ENCODE data around the gene CD19.
"Not testable (repeated sequence)": the region's sequence is repeated elsewhere in the genome, so short reads cannot be mapped to it uniquely, and the experiment has no call there.

The CD19 gene

GRCh38 chr16:28931801-28932225 is at the start of gene CD19:
CD19 (plus strand) TSS chr16:28931971; CDS start chr16:28932001, 30 bp downstream.
- no peaks in the 10 kb centered on the region for H3K36me3 ChIP-seq (ENCODE audit: control insufficient read depth, insufficient read depth, low read length)
- H3K4me1 ChIP-seq (ENCODE audit: control insufficient read depth, insufficient read depth, low read length) = peaks cover 4% of the 10 kb centered on the region; the same call in 1 of the 2 replicates
- H3K9me3 ChIP-seq (ENCODE audit: control insufficient read depth, insufficient read depth, low read length) = no peaks in the 10 kb centered on the region
- H3K27ac ChIP-seq (ENCODE audit: low read depth, low read length) = no peak within 1 kb of the TSS
- no peak within 1 kb of the TSS for H3K9ac ChIP-seq (ENCODE audit: low read depth, low read length)
- no peak within 1 kb of the TSS for H3K4me3 ChIP-seq (ENCODE audit: low read depth, low read length)
- no peaks in the 10 kb centered on the region for H3K27me3 ChIP-seq (ENCODE audit: control insufficient read depth, insufficient read depth, low read length)

DNA sequence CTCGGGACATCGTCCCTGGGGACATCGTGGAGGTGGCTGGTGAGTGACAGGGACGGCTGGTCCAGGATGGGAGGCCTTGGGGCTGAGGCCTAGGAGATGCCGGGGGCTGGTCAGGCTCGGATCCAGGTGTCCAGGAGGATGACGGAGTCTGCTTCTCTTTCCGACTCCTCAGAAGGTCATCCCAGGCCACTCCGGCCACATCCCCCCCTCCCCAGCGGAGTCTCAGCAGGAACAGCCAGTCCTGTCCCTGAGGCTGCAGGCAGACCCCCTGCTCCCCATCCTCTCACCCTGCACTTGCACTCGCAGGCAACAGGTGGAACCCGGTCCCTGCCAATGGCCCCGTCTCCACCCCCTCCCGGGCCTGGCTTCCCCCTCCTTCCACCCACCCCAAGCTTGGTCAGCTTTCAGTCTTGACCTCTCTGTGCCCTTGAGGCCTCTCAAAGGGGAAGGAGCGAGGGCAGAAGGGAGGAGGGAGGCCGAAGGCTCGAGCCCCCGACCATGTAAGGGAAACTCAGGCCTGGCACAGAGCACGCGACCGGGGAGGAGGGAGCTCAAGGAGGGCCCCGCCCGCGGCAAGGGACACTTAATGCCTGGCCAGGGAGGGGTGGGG is 49.1 kb upstream of the CD19 start:
- Histone ChIP-seq H3K9ac (ENCODE audit: low read depth, low read length) (peak overlapping the region; percentile 31; the same call in 1 of the 2 replicates), H3K36me3 (ENCODE audit: control insufficient read depth, insufficient read depth, low read length) (no peaks in the 10 kb centered on the region), H3K27me3 (ENCODE audit: control insufficient read depth, insufficient read depth, low read length) (peaks cover 7% of the 10 kb centered on the region), H3K4me1 (ENCODE audit: control insufficient read depth, insufficient read depth, low read length) (peaks cover 17% of the 10 kb centered on the region), H3K4me3 (ENCODE audit: low read depth, low read length) (no peak overlapping the region), H3K9me3 (ENCODE audit: control insufficient read depth, insufficient read depth, low read length) (no peaks in the 10 kb centered on the region), H3K27ac (ENCODE audit: low read depth, low read length) (no peak overlapping the region)

DNA sequence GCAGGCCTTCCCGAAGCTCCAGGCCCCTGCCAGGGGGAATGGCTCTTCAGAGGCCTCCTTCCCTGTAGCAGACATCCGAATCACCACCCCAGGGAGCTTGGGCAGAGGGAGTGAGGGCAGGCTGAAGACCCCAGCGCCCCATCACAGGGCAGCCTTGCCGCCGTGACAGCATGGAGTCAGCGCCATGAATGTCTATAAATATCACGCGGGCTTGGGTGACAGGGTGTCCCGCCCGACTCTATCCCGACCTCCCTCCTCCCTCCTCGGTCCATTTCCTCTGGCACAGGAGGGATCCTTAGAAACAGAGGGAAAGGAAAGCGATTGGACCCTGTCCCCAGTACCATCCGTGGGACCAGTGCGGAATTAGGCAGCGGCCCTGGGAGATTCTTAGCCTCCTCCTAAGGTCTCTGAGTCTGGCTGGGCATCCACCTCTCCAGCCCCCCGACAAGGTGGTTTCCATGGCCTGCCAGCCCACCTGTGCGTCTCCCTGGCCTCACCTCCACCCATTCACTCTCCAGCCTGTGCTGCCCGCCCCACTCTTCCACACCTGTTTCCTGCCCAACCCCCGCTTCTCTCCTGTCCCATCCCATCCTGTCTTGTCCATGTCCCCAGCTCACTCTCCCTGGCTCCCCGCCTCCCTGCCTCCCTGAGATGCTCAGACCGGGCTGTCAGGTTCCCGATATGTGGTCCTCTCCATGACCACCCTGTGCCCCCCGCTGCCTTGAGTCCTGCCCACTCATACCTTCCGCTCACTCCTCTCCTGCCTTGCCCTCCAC is 48.4 kb upstream of the CD19 start:
- Histone ChIP-seq H3K4me1 (ENCODE audit: control insufficient read depth, insufficient read depth, low read length) (peaks cover 17% of the 10 kb centered on the region), H3K27me3 (ENCODE audit: control insufficient read depth, insufficient read depth, low read length) (peaks cover 7% of the 10 kb centered on the region), H3K9me3 (ENCODE audit: control insufficient read depth, insufficient read depth, low read length) (no peaks in the 10 kb centered on the region), H3K4me3 (ENCODE audit: low read depth, low read length) (no peak overlapping the region), H3K27ac (ENCODE audit: low read depth, low read length) (no peak overlapping the region), H3K36me3 (ENCODE audit: control insufficient read depth, insufficient read depth, low read length) (no peaks in the 10 kb centered on the region), H3K9ac (ENCODE audit: low read depth, low read length) (0 out of 2 replicates have a peak overlapping the region, but pooled peaks have one; percentile 31)

GRCh38 chr16:28884045-28884444 is 47.7 kb upstream of the CD19 start:
- H3K9ac ChIP-seq (ENCODE audit: low read depth, low read length) = no peak overlapping the region
- no peak overlapping the region for H3K27ac ChIP-seq (ENCODE audit: low read depth, low read length)
- H3K27me3 ChIP-seq (ENCODE audit: control insufficient read depth, insufficient read depth, low read length) = peaks cover 7% of the 10 kb centered on the region
- peaks cover 17% of the 10 kb centered on the region for H3K4me1 ChIP-seq (ENCODE audit: control insufficient read depth, insufficient read depth, low read length)
- H3K4me3 ChIP-seq (ENCODE audit: low read depth, low read length) = no peak overlapping the region
- H3K9me3 ChIP-seq (ENCODE audit: control insufficient read depth, insufficient read depth, low read length) = no peaks in the 10 kb centered on the region
- no peaks in the 10 kb centered on the region for H3K36me3 ChIP-seq (ENCODE audit: control insufficient read depth, insufficient read depth, low read length)

DNA sequence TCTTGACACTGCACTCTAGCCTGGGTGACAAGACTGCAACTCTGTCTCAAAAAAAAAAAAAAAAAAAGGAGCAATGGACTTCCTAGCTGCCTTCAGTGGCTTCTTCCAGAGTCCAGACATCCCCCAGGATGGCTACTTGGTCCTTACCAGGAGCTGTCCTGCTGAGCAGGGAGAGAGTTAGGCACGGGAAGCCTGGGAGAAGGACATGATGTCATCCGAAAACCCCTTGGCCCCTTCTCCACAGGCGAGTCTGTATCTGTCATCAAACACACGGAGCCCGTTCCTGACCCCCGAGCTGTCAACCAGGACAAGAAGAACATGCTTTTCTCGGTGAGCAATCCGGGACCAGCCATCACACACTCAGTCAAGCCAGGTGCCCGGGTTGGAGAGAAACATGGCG is 44.8 kb upstream of the CD19 start:
- Histone ChIP-seq H3K9me3 (ENCODE audit: control insufficient read depth, insufficient read depth, low read length) (no peaks in the 10 kb centered on the region), H3K27me3 (ENCODE audit: control insufficient read depth, insufficient read depth, low read length) (no peaks in the 10 kb centered on the region), H3K4me3 (ENCODE audit: low read depth, low read length) (no peak overlapping the region), H3K4me1 (ENCODE audit: control insufficient read depth, insufficient read depth, low read length) (peaks cover 12% of the 10 kb centered on the region), H3K9ac (ENCODE audit: low read depth, low read length) (no peak overlapping the region), H3K36me3 (ENCODE audit: control insufficient read depth, insufficient read depth, low read length) (no peaks in the 10 kb centered on the region), H3K27ac (ENCODE audit: low read depth, low read length) (no peak overlapping the region)

DNA sequence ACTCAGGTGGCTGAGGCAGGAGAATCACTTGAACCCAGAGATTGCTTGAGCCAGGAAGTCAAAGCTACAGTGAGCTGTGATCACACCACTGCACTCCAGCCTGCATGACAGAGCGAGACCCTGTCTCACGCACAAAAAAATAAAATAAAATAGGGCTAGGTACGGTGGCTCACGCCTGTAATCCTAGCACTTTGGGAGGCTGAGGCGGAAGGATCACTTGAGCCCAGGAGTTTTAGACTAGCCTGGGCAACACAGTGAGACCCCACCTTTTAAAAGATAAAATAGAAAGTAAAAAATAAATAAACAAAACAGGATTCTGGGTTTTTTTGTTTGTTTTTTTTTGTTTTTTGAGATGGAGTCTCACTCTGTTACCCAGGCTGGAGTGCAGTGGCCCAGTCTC is 41.4 kb upstream of the CD19 start:
- not testable (repeated sequence) for H3K27ac ChIP-seq (ENCODE audit: low read depth, low read length); H3K27me3 ChIP-seq (ENCODE audit: control insufficient read depth, insufficient read depth, low read length); H3K4me3 ChIP-seq (ENCODE audit: low read depth, low read length); H3K9ac ChIP-seq (ENCODE audit: low read depth, low read length); H3K9me3 ChIP-seq (ENCODE audit: control insufficient read depth, insufficient read depth, low read length); H3K4me1 ChIP-seq (ENCODE audit: control insufficient read depth, insufficient read depth, low read length); H3K36me3 ChIP-seq (ENCODE audit: control insufficient read depth, insufficient read depth, low read length)

DNA sequence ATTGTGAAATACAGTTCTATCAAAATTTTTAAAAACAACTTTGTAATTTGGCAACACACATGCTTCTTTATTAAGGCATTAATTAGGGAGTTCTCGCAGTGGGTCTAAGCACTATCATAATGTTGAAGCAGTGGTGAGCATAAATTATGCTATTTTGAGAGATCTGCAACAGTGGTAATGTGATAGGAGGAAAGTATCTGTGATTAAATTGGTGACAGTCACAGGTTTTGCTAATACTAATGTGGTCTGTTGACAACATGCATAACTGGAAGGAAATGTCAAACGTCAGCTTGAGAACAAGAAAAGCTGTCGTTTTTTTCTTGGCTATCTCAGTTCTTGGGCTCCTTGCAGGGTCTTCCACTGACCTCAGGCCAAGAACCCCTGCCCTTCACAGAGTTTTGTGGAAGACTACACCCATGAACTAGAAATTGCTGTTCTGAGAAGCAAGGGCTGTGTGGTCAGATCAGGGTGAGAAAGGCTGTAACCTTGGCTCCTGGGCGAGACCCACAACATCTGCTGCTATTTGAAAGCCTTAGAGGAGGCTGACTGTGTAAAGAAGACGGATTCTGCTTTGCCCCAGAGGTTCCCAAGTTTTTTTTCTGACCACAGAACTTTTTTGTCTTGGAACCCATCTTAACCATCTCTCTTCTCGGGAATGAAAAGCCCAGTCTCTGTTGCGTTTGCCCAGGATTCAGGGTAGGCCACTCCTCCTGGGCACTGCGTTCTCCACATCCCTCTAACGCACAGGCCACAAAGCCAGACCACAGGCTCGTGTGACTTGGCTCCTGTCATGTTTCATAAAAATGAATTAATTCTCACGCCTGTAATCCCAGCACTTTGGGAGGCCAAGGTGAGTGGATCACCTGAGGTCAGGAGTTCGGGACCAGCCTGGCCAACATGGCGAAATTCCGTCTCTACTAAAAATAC is 39.5 kb upstream of the CD19 start:
- H3K4me1 ChIP-seq (ENCODE audit: control insufficient read depth, insufficient read depth, low read length) = no peaks in the 10 kb centered on the region
- no peaks in the 10 kb centered on the region for H3K36me3 ChIP-seq (ENCODE audit: control insufficient read depth, insufficient read depth, low read length)
- H3K9me3 ChIP-seq (ENCODE audit: control insufficient read depth, insufficient read depth, low read length) = no peaks in the 10 kb centered on the region
- H3K27me3 ChIP-seq (ENCODE audit: control insufficient read depth, insufficient read depth, low read length) = no peaks in the 10 kb centered on the region
- no peak overlapping the region for H3K9ac ChIP-seq (ENCODE audit: low read depth, low read length)
- no peak overlapping the region for H3K27ac ChIP-seq (ENCODE audit: low read depth, low read length)
- no peak overlapping the region for H3K4me3 ChIP-seq (ENCODE audit: low read depth, low read length)

- no peak overlapping the region for H3K9ac ChIP-seq (ENCODE audit: low read depth, low read length)
Measured at GRCh38 chr16:28893291-28893690, 38.5 kb upstream of the CD19 start.

DNA sequence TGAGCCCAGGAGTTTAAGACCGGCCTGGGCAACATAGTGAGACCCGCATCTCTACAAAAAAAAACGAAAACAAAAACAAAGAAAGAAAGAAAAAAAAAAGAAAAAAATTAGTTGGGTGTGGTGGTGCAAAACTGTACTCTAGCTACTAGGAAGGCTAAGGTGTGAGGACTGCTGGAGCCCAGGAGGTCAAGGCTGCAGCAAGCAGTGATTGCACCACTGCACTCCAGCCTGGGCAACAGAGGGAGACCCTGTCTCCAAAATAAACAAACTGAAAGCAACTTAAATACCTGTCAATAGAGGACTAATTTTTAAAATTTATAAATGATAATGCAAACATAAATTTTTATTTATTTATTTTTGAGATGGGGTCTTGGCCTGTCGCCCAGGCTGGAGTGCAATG is 36.2 kb upstream of the CD19 start:
- Histone ChIP-seq H3K4me1 (ENCODE audit: control insufficient read depth, insufficient read depth, low read length) (no peaks in the 10 kb centered on the region), H3K9me3 (ENCODE audit: control insufficient read depth, insufficient read depth, low read length) (no peaks in the 10 kb centered on the region), H3K36me3 (ENCODE audit: control insufficient read depth, insufficient read depth, low read length) (no peaks in the 10 kb centered on the region), H3K27me3 (ENCODE audit: control insufficient read depth, insufficient read depth, low read length) (no peaks in the 10 kb centered on the region), H3K27ac (ENCODE audit: low read depth, low read length) (no peak overlapping the region), H3K4me3 (ENCODE audit: low read depth, low read length) (no peak overlapping the region), H3K9ac (ENCODE audit: low read depth, low read length) (no peak overlapping the region)

More at GRCh38 chr16:28893291-28893690, 38.5 kb upstream of the CD19 start:
- no peaks in the 10 kb centered on the region for H3K9me3 ChIP-seq (ENCODE audit: control insufficient read depth, insufficient read depth, low read length)
- H3K27ac ChIP-seq (ENCODE audit: low read depth, low read length) = no peak overlapping the region
- no peaks in the 10 kb centered on the region for H3K4me1 ChIP-seq (ENCODE audit: control insufficient read depth, insufficient read depth, low read length)
- H3K36me3 ChIP-seq (ENCODE audit: control insufficient read depth, insufficient read depth, low read length) = no peaks in the 10 kb centered on the region
- H3K27me3 ChIP-seq (ENCODE audit: control insufficient read depth, insufficient read depth, low read length) = no peaks in the 10 kb centered on the region
- H3K4me3 ChIP-seq (ENCODE audit: low read depth, low read length) = no peak overlapping the region

DNA sequence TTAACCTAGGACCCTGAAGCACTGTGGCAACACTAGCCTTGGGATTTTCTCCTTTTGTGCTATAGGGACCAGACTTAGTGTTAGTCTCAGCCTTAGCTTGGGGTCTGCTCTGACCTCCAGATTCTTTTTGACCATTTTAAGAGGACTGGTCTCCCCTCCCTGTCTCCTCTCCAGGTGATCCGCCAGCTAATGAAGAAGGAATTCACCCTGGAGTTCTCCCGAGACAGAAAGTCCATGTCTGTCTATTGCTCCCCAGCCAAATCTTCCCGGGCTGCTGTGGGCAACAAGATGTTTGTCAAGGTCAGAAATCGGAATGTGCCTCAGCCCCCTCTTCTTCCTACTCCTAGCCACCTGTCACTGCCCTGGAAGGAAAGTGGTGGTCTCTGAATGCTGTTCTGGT is 33.9 kb upstream of the CD19 start:
- Histone ChIP-seq H3K27ac (ENCODE audit: low read depth, low read length) (no peak overlapping the region), H3K9me3 (ENCODE audit: control insufficient read depth, insufficient read depth, low read length) (no peaks in the 10 kb centered on the region), H3K4me1 (ENCODE audit: control insufficient read depth, insufficient read depth, low read length) (no peaks in the 10 kb centered on the region), H3K4me3 (ENCODE audit: low read depth, low read length) (no peak overlapping the region), H3K36me3 (ENCODE audit: control insufficient read depth, insufficient read depth, low read length) (no peaks in the 10 kb centered on the region), H3K9ac (ENCODE audit: low read depth, low read length) (no peak overlapping the region), H3K27me3 (ENCODE audit: control insufficient read depth, insufficient read depth, low read length) (no peaks in the 10 kb centered on the region)

Measured in HUES48 (cell line).